Measurements from ENCODE around the gene OTOP1.
"Not testable (repeated sequence)": the region's sequence is repeated elsewhere in the genome, so short reads cannot be mapped to it uniquely, and the experiment has no call there.

The OTOP1 gene

GRCh38 chr4:4226606-4227438, at the start of gene OTOP1:
TSS of gene OTOP1 (minus strand) at chr4:4226929. CDS start at chr4:4226864, 65 bp downstream.
- no peak for DNase-seq

- no peak for DNase-seq
Observed at GRCh38 chr4:4274226-4274625, 47.5 kb upstream of the OTOP1 start.

- no peak for DNase-seq
Observed at GRCh38 chr4:4271912-4272311, 45.2 kb upstream of the OTOP1 start.

- no peak for DNase-seq
Observed at GRCh38 chr4:4270529-4270928, 43.8 kb upstream of the OTOP1 start.

- DNase-seq: no peak
Observed at GRCh38 chr4:4269856-4270255, 43.1 kb upstream of the OTOP1 start.

- no peak for DNase-seq
Observed at GRCh38 chr4:4269331-4269731, 42.6 kb upstream of the OTOP1 start.

- DNase-seq: no peak
Observed at GRCh38 chr4:4268776-4269175, 42.0 kb upstream of the OTOP1 start.

GRCh38 chr4:4267981-4268380, 41.3 kb upstream of the OTOP1 start:
- DNase-seq: no peak

GRCh38 chr4:4260185-4260751, 33.5 kb upstream of the OTOP1 start:
- DNase-seq: no peak

- DNase-seq: no peak
Observed at GRCh38 chr4:4259484-4260100, 32.9 kb upstream of the OTOP1 start.

- DNase-seq: not testable (repeated sequence)
Observed at GRCh38 chr4:4257705-4258104, 31.0 kb upstream of the OTOP1 start.

GRCh38 chr4:4256799-4257198, 30.1 kb upstream of the OTOP1 start:
- no peak for DNase-seq

- DNase-seq: peak; percentile 85
Observed at GRCh38 chr4:4254666-4255065, 27.9 kb upstream of the OTOP1 start.

- no peak for DNase-seq
Observed at GRCh38 chr4:4254199-4254598, 27.5 kb upstream of the OTOP1 start.

- DNase-seq: no peak
Observed at GRCh38 chr4:4249866-4250265, 23.1 kb upstream of the OTOP1 start.

- DNase-seq: not testable (repeated sequence)
Observed at GRCh38 chr4:4249342-4249741, 22.6 kb upstream of the OTOP1 start.

GRCh38 chr4:4248885-4249203, 22.1 kb upstream of the OTOP1 start:
- no peak for DNase-seq

GRCh38 chr4:4248029-4248884, 21.5 kb upstream of the OTOP1 start, which contains the start of gene TMEM128:
TSS of gene TMEM128 (minus strand) at chr4:4248223. CDS start at chr4:4248202, 21 bp downstream.
- peak; percentile 97 for DNase-seq

- DNase-seq: peak; percentile 64
Observed at GRCh38 chr4:4247696-4248028, 20.9 kb upstream of the OTOP1 start.

- DNase-seq: no peak
Observed at GRCh38 chr4:4245172-4245571, 18.4 kb upstream of the OTOP1 start.

GRCh38 chr4:4239551-4239950, 12.8 kb upstream of the OTOP1 start:
- DNase-seq: not testable (repeated sequence)

GRCh38 chr4:4233610-4234009, 6.9 kb upstream of the OTOP1 start:
- no peak for DNase-seq

GRCh38 chr4:4228356-4228668, 1.6 kb upstream of the OTOP1 start:
- DNase-seq: no peak
